ENCODE data around the gene MTOR. TPM values are rescaled to one million over a fixed set of nuclear protein-coding genes. Genes with fewer than 3 reads are reported as not detected.
"Not testable (repeated sequence)": the region's sequence is repeated elsewhere in the genome, so short reads cannot be mapped to it uniquely, and the experiment has no call there.

MTOR gene
- total RNA-seq, 1 donor from 2014 or later = 82.4 TPM

- Mint-ChIP-seq H3K36me3 (ENCODE audit: unreplicated experiment) (no peaks in the 10 kb centered on the region), H3K27me3 (ENCODE audit: unreplicated experiment) (peaks cover 2% of the 10 kb centered on the region), H3K4me3 (ENCODE audit: unreplicated experiment) (peak within 1 kb of the TSS; percentile 93), H3K9me3 (ENCODE audit: unreplicated experiment) (no peaks in the 10 kb centered on the region), H3K4me1 (ENCODE audit: low read depth, unreplicated experiment) (peaks cover 5% of the 10 kb centered on the region), H3K27ac (ENCODE audit: unreplicated experiment) (peak within 1 kb of the TSS; percentile 95)
- no peak for TF ChIP-seq CTCF (IDR thresholded peaks at IDR 0.05; ENCODE audit: partially characterized antibody, unreplicated experiment)
- peak; percentile 97 for DNase-seq
Observed at GRCh38 chr1:11099310-11100148, 162.8 kb downstream of the MTOR start, which contains the start of gene EXOSC10. Gene EXOSC10, minus strand, starts transcription at chr1:11099869. Its CDS starts 38 bp downstream, at chr1:11099831.

- peaks cover 5% of the 10 kb centered on the region for H3K4me1 Mint-ChIP-seq (ENCODE audit: low read depth, unreplicated experiment)
Observed at GRCh38 chr1:11098931-11099309, 163.4 kb downstream of the MTOR start.

DNA sequence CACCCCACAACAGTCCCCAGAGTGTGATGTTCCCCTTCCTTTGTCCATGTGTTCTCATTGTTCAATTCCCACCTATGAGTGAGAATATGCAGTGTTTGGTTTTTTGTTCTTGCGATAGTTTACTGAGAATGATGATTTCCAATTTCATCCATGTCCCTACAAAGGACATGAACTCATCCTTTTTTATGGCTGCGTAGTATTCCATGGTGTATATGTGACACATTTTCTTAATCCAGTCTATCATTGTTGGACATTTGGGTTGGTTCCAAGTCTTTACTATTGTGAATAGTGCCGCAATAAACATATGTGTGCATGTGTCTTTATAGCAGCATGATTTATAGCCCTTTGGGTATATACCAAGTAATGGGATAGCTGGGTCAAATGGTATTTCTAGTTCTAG is 178.6 kb downstream of the MTOR start:
- H3K9me3 Mint-ChIP-seq (ENCODE audit: unreplicated experiment); DNase-seq; H3K27ac Mint-ChIP-seq (ENCODE audit: unreplicated experiment); H3K4me1 Mint-ChIP-seq (ENCODE audit: low read depth, unreplicated experiment); H3K4me3 Mint-ChIP-seq (ENCODE audit: unreplicated experiment); H3K27me3 Mint-ChIP-seq (ENCODE audit: unreplicated experiment); H3K36me3 Mint-ChIP-seq (ENCODE audit: unreplicated experiment): not testable (repeated sequence)

More at GRCh38 chr1:11098931-11099309, 163.4 kb downstream of the MTOR start:
- DNase-seq = no peak
- peak overlapping the region; percentile 93 for H3K4me3 Mint-ChIP-seq (ENCODE audit: unreplicated experiment)
- no peaks in the 10 kb centered on the region for H3K9me3 Mint-ChIP-seq (ENCODE audit: unreplicated experiment)
- peaks cover 2% of the 10 kb centered on the region for H3K27me3 Mint-ChIP-seq (ENCODE audit: unreplicated experiment)
- H3K36me3 Mint-ChIP-seq (ENCODE audit: unreplicated experiment) = no peaks in the 10 kb centered on the region
- no peak for TF ChIP-seq CTCF (IDR thresholded peaks at IDR 0.05; ENCODE audit: partially characterized antibody, unreplicated experiment)
- peak overlapping the region; percentile 81 for H3K27ac Mint-ChIP-seq (ENCODE audit: unreplicated experiment)

GRCh38 chr1:11080931-11081330 is 181.4 kb downstream of the MTOR start:
- H3K27me3 Mint-ChIP-seq (ENCODE audit: unreplicated experiment) = peaks cover 5% of the 10 kb centered on the region
- H3K36me3 Mint-ChIP-seq (ENCODE audit: unreplicated experiment) = no peaks in the 10 kb centered on the region

GRCh38 chr1:11078631-11079030 is 183.7 kb downstream of the MTOR start:
- TF ChIP-seq CTCF (IDR thresholded peaks at IDR 0.05; ENCODE audit: partially characterized antibody, unreplicated experiment) = no peak
- Mint-ChIP-seq H3K9me3 (ENCODE audit: unreplicated experiment) (peaks cover 2% of the 10 kb centered on the region), H3K36me3 (ENCODE audit: unreplicated experiment) (no peaks in the 10 kb centered on the region), H3K4me3 (ENCODE audit: unreplicated experiment) (no peak overlapping the region), H3K27ac (ENCODE audit: unreplicated experiment) (peak overlapping the region; percentile 59), H3K27me3 (ENCODE audit: unreplicated experiment) (peaks cover 5% of the 10 kb centered on the region), H3K4me1 (ENCODE audit: low read depth, unreplicated experiment) (no peaks in the 10 kb centered on the region)
- DNase-seq = no peak

More at GRCh38 chr1:11080931-11081330, 181.4 kb downstream of the MTOR start:
- no peak for DNase-seq
- no peak for TF ChIP-seq CTCF (IDR thresholded peaks at IDR 0.05; ENCODE audit: partially characterized antibody, unreplicated experiment)
- Mint-ChIP-seq H3K4me3 (ENCODE audit: unreplicated experiment) (no peak overlapping the region), H3K4me1 (ENCODE audit: low read depth, unreplicated experiment) (no peaks in the 10 kb centered on the region), H3K27ac (ENCODE audit: unreplicated experiment) (no peak overlapping the region), H3K9me3 (ENCODE audit: unreplicated experiment) (peaks cover 2% of the 10 kb centered on the region)

DNA sequence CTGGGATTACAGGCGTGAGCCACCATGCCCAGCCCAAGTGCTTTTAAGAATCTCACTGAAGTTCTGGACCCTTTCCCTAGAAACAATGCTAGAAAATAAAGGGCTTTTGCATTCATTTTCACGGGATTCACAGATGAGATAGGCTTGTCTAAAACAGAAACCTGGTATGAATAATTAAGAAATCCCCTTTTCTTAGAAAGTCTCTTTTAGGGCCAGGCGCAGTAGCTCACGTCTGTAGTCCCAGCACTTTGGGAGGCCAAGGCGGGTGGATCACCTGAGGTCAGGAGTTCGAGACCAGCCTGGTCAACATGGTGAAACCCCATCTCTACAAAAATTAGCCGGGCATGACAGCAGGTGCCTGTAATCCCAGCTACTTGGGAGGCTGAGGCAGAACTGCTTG is 189.0 kb downstream of the MTOR start:
- Mint-ChIP-seq H3K9me3 (ENCODE audit: unreplicated experiment) (peaks cover 11% of the 10 kb centered on the region), H3K27me3 (ENCODE audit: unreplicated experiment) (peaks cover 16% of the 10 kb centered on the region), H3K4me1 (ENCODE audit: low read depth, unreplicated experiment) (peaks cover 26% of the 10 kb centered on the region)
- H3K4me3 Mint-ChIP-seq (ENCODE audit: unreplicated experiment); DNase-seq; H3K27ac Mint-ChIP-seq (ENCODE audit: unreplicated experiment); H3K36me3 Mint-ChIP-seq (ENCODE audit: unreplicated experiment): not testable (repeated sequence)
